MM.1S (cell line): Measurements from ENCODE around the gene STON2.

Experiments used
- EZH2 ChIP-seq: fragments of 300-600 bp; sonication (generic); optimal IDR thresholded peaks from 2 replicates; pipeline ENCODE3; 2017; ENCODE audit warnings: low read depth, mild to moderate bottlenecking, antibody characterized with exemption, low read length, mixed read lengths
- EZH2phosphoT487 ChIP-seq: fragments of 300-600 bp; sonication (generic); IDR thresholded peaks from 2 replicates; pipeline ENCODE4 v1.6.1; 2018; ENCODE audit warnings: antibody characterized with exemption, low read length
- TF ChIP-seq, protein P1 (sequence below): fragments of 300-600 bp; sonication (generic); IDR thresholded peaks from 2 replicates; pipeline ENCODE4 v1.5.1; 2016; ENCODE audit warnings: antibody characterized with exemption, low read length, mixed read lengths

DNA sequence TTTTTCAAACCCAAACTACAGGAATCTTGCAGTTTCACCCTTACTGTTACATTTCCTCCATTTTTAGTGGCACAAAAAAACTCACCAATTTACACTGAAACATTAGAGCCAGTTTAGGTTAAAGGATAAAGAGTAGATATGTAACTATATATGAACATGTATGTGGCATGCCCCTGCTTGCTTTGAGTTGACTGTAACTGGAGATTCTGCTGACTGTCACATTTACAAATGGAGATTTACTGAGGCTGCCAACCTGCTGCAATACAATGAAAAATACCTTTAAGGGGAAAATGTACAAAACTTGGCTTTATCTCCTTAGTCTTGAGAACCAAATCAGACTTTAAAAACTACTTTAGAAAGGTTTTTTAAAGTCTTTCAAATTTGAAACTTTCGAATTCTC, 28.3 kb downstream of the STON2 start:
- TF ChIP-seq, protein P1, sequence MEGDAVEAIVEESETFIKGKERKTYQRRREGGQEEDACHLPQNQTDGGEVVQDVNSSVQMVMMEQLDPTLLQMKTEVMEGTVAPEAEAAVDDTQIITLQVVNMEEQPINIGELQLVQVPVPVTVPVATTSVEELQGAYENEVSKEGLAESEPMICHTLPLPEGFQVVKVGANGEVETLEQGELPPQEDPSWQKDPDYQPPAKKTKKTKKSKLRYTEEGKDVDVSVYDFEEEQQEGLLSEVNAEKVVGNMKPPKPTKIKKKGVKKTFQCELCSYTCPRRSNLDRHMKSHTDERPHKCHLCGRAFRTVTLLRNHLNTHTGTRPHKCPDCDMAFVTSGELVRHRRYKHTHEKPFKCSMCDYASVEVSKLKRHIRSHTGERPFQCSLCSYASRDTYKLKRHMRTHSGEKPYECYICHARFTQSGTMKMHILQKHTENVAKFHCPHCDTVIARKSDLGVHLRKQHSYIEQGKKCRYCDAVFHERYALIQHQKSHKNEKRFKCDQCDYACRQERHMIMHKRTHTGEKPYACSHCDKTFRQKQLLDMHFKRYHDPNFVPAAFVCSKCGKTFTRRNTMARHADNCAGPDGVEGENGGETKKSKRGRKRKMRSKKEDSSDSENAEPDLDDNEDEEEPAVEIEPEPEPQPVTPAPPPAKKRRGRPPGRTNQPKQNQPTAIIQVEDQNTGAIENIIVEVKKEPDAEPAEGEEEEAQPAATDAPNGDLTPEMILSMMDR = no peak
- no peak for TF ChIP-seq EZH2
- no peak for TF ChIP-seq EZH2phosphoT487
